22Rv1 (cell line): ENCODE results near the gene HOXA2.

Experiments used
- H3K27ac ChIP-seq: fragments of 450-650 bp; 2 replicates; pipeline ENCODE4 v1.5.1; 2017
- ZFX ChIP-seq: fragments of 450-650 bp; IDR thresholded peaks from 2 replicates; pipeline ENCODE4 v1.6.1; 2017; ENCODE audit warnings: antibody characterized with exemption, borderline replicate concordance
- TF ChIP-seq, protein P1 (sequence below): fragments of 450-650 bp; IDR thresholded peaks from 2 replicates; pipeline ENCODE4 v1.5.1; 2017; ENCODE audit warnings: mild to moderate bottlenecking

HOXA2 gene

GRCh38 chr7:27119412-27119911, 17.0 kb upstream of the HOXA2 start:
- no peak overlapping the region for H3K27ac ChIP-seq
- no peak for TF ChIP-seq ZFX
- TF ChIP-seq, protein P1, sequence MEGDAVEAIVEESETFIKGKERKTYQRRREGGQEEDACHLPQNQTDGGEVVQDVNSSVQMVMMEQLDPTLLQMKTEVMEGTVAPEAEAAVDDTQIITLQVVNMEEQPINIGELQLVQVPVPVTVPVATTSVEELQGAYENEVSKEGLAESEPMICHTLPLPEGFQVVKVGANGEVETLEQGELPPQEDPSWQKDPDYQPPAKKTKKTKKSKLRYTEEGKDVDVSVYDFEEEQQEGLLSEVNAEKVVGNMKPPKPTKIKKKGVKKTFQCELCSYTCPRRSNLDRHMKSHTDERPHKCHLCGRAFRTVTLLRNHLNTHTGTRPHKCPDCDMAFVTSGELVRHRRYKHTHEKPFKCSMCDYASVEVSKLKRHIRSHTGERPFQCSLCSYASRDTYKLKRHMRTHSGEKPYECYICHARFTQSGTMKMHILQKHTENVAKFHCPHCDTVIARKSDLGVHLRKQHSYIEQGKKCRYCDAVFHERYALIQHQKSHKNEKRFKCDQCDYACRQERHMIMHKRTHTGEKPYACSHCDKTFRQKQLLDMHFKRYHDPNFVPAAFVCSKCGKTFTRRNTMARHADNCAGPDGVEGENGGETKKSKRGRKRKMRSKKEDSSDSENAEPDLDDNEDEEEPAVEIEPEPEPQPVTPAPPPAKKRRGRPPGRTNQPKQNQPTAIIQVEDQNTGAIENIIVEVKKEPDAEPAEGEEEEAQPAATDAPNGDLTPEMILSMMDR, result no peak

DNA sequence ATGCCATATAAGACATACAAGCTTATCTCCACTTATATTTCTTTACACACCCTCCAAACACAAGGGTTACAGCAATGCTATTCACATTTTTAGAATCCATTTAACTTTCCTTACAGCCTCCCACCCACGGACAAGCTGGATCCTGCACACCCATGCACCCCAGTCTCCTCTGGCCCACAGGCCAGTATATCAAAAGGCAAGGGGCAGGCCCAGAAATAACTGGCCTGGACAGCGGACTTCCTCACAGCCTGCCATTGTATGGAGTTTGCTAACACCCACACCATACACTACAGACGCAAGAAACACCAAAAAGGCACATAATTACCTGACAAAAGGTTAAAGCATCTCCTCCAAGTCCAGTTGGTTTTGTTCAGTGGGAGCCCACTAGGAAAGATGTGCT, 16.1 kb upstream of the HOXA2 start:
- TF ChIP-seq ZFX, result no peak
- TF ChIP-seq, protein P1, result no peak
- H3K27ac ChIP-seq, result no peak overlapping the region

- H3K27ac ChIP-seq, result no peak overlapping the region
- TF ChIP-seq, protein P1, result no peak
- TF ChIP-seq ZFX, result no peak
These were observed 15.5 kb upstream of the HOXA2 start for GRCh38 chr7:27117887-27118491.

- no peak for TF ChIP-seq ZFX
- TF ChIP-seq, protein P1, result no peak
- H3K27ac ChIP-seq, result no peak overlapping the region
These were observed 14.7 kb upstream of the HOXA2 start for GRCh38 chr7:27116962-27117886.

- H3K27ac ChIP-seq, result no peak overlapping the region
- TF ChIP-seq, protein P1, result no peak
- TF ChIP-seq ZFX, result no peak
These were observed 13.8 kb upstream of the HOXA2 start for GRCh38 chr7:27116031-27116961.

DNA sequence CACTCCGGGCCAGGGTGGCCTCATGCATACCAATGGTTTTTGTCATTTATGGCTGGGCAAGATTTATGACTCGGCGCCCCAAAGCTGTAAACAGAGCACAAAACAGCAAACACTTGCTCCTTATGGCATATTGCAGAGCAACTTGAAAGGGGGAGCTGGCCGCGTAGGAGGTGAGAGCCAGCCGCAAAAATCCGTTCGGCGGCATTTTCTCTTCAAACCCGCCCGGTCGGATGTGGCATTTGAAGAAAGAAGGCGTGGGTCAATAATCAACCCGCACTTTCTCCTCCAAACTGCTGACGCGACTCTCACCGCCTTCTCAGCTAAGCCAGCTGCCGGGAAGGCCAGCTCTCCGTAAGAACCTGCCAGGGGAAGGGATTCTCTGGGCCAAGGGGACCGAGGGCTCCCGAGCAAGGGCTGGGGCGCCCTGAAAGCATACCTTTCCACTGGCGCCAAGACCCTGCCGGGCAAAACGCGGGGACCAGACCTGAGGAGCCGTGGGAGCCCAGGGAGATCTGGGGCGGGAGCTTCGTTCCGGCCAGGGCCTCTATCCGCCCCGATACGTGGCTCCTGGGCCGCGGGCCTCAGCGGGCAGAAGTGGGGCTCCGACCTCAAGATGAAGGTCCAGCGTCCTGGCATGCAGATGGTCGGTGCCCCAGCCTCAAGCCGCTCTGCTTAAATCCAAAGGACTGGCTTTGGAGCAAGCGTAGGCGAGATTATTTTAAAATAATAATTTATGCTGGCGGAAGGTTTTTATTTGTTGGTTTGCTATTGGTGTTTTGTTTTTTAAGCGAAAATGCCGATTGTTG, 12.9 kb upstream of the HOXA2 start:
- no peak overlapping the region for H3K27ac ChIP-seq
- TF ChIP-seq ZFX, result no peak
- TF ChIP-seq, protein P1, result no peak
